Body of pancreas (tissue), 4 donors: ENCODE measurements around the gene KRTAP12-3. TPM values are rescaled to one million over a fixed set of nuclear protein-coding genes. Genes with fewer than 3 reads are reported as not detected.

Experiments used
- ATAC-seq: fragments of 150-250 bp; one replicate; pipeline ENCODE4 v1.9.1; 2016
- DNase-seq, 4 donors: peaks; one replicate each; pipeline ENCODE4 v3.0.0-alpha.2; 2019
- H3K27ac ChIP-seq, 4 donors: fragments of 200-600 bp; sonication (generic); 1 replicate in 3 of 4; 2 replicates in 1 of 4; pipeline versions ENCODE4 v1.5.1 to v1.6.1; 2016 to 2019; ENCODE audit warnings: mild to moderate bottlenecking in 1 of 4, mixed read lengths in 1 of 4, moderate library complexity in 1 of 4
- H3K27me3 ChIP-seq, 2 donors: fragments of 200-600 bp; sonication (generic); one replicate each; pipeline ENCODE4 v1.6.0; 2016; ENCODE audit warnings: mild to moderate bottlenecking in 1 of 2
- H3K36me3 ChIP-seq, 2 donors: fragments of 200-600 bp; sonication (generic); replicated peaks in 1 of 2; 2 replicates each; pipeline ENCODE4 v1.5.1; 2016; ENCODE audit warnings: low read depth in 2 of 2; ENCODE audit not compliant: insufficient read depth in 1 of 2
- H3K4me1 ChIP-seq: fragments of 200-600 bp; sonication (generic); one replicate; pipeline ENCODE4 v1.6.0; 2016
- H3K4me3 ChIP-seq, 2 donors: fragments of 200-600 bp; sonication (generic); 1 replicate in 1 of 2; 2 replicates in 1 of 2; pipeline ENCODE4 v1.5.1; 2016 to 2019
- H3K9me3 ChIP-seq, 3 donors: fragments of 200-600 bp; sonication (generic); 1 replicate in 2 of 3; 2 replicates in 1 of 3; pipeline ENCODE4 v1.5.1; 2016
- CTCF ChIP-seq, 7 experiments: fragments of 450-650 bp in 4 of 7; fragments of 200-600 bp in 3 of 7; sonication (generic) in 3 of 7; IDR thresholded peaks; one replicate each; pipeline ENCODE4 v1.5.1; 2016 to 2019; ENCODE audit warnings: antibody characterized with exemption in 7 of 7
- POLR2A ChIP-seq, 3 donors: fragments of 450-650 bp; IDR thresholded peaks; one replicate each; pipeline ENCODE4 v1.6.1; 2016; ENCODE audit warnings: antibody characterized with exemption in 3 of 3, mild to moderate bottlenecking in 2 of 3
- WGBS, 2 donors: methylation state at CpG; one replicate each; pipeline ENCODE4 v1.1.5; 2017; 5-methylcytosine and 5-hydroxymethylcytosine counted together
- intact Hi-C: fragments of 100-400 bp; cut with DNase I; formaldehyde crosslinking; loops from one replicate; pipeline ENCODE4 v1.15.1; 2023
- total RNA-seq, 2 donors: library from RNA; depleted of rRNA; stranded (reverse); fragments of >200 nt; gene quantifications; one replicate each; pipeline ENCODE4 v1.1.0, GENCODE V29; 2016

The KRTAP12-3 gene
- total RNA-seq, 2 donors from 2014 or later, result not detected

- Histone ChIP-seq H3K4me1 (no peaks in the 10 kb centered on the region), H3K4me3 (no peak overlapping the region), H3K36me3 (no peaks in the 10 kb centered on the region), H3K9me3 (peaks cover 0 to 14% (median 0%) of the 10 kb centered on the region in 3 donors), H3K27me3 (no peaks in the 10 kb centered on the region), H3K27ac (no peak overlapping the region)
- ATAC-seq, result no peak
- no peak for DNase-seq
- intact Hi-C loops, result no loop called here
- 60 to 64% methylated on average over 3 of the region's 3 CpGs for WGBS, 2 donors
- TF ChIP-seq CTCF (IDR thresholded peaks at IDR 0.05), result no peak
- no peak for TF ChIP-seq POLR2A (IDR thresholded peaks at IDR 0.05)
Observed at GRCh38 chr21:44618909-44619308, 38.8 kb upstream of the KRTAP12-3 start.

- no peaks in the 10 kb centered on the region for H3K4me1 ChIP-seq
- no peak overlapping the region for H3K27ac ChIP-seq
- ATAC-seq, result no peak
- intact Hi-C loops, result no loop called here
- H3K27me3 ChIP-seq, result no peaks in the 10 kb centered on the region
- peaks cover 0 to 14% (median 0%) of the 10 kb centered on the region in 3 donors for H3K9me3 ChIP-seq
- no peak overlapping the region for H3K4me3 ChIP-seq
- TF ChIP-seq POLR2A (IDR thresholded peaks at IDR 0.05), result no peak
- no peak for TF ChIP-seq CTCF (IDR thresholded peaks at IDR 0.05)
- no peaks in the 10 kb centered on the region for H3K36me3 ChIP-seq
- 79 to 80% methylated on average over 6 of the region's 6 CpGs for WGBS, 2 donors
- DNase-seq, result no peak
Observed at GRCh38 chr21:44619886-44620285, 37.8 kb upstream of the KRTAP12-3 start.

GRCh38 chr21:44623575-44623974, 34.2 kb upstream of the KRTAP12-3 start:
- Histone ChIP-seq H3K9me3 (peaks cover 0 to 14% (median 0%) of the 10 kb centered on the region in 3 donors), H3K36me3 (no peaks in the 10 kb centered on the region), H3K27ac (no peak overlapping the region), H3K27me3 (no peaks in the 10 kb centered on the region), H3K4me3 (no peak overlapping the region), H3K4me1 (no peaks in the 10 kb centered on the region)
- DNase-seq (no peak), ATAC-seq (no peak)
- no peak for TF ChIP-seq POLR2A (IDR thresholded peaks at IDR 0.05)
- TF ChIP-seq CTCF (IDR thresholded peaks at IDR 0.05), result no peak
- intact Hi-C loops, result no loop called here

- DNase-seq, result no peak
- no peak for ATAC-seq
- no peaks in the 10 kb centered on the region for H3K36me3 ChIP-seq
- 73 to 81% methylated on average over 7 of the region's 7 CpGs for WGBS, 2 donors
- no peak overlapping the region for H3K4me3 ChIP-seq
- no peak overlapping the region for H3K27ac ChIP-seq
- H3K9me3 ChIP-seq, result peaks cover 0 to 14% (median 0%) of the 10 kb centered on the region in 3 donors
- no peak for TF ChIP-seq POLR2A (IDR thresholded peaks at IDR 0.05)
- TF ChIP-seq CTCF (IDR thresholded peaks at IDR 0.05), result no peak
- intact Hi-C loops, result no loop called here
- H3K27me3 ChIP-seq, result no peaks in the 10 kb centered on the region
- H3K4me1 ChIP-seq, result no peaks in the 10 kb centered on the region
Observed at GRCh38 chr21:44625756-44626155, 32.0 kb upstream of the KRTAP12-3 start.

- Histone ChIP-seq H3K27me3 (no peaks in the 10 kb centered on the region), H3K36me3 (no peaks in the 10 kb centered on the region), H3K4me1 (no peaks in the 10 kb centered on the region), H3K9me3 (peaks cover 0 to 14% (median 0%) of the 10 kb centered on the region in 3 donors), H3K27ac (no peak overlapping the region), H3K4me3 (no peak overlapping the region)
- intact Hi-C loops, result no loop called here
- DNase-seq (no peak), ATAC-seq (no peak)
- WGBS, 2 donors, result 64 to 72% methylated on average over 7 to 10 of the region's 10 CpGs
- no peak for TF ChIP-seq POLR2A (IDR thresholded peaks at IDR 0.05)
- TF ChIP-seq CTCF (IDR thresholded peaks at IDR 0.05), result no peak
Observed at GRCh38 chr21:44626262-44626661, 31.5 kb upstream of the KRTAP12-3 start.
